Omental fat pad (tissue), 4 donors: ENCODE data around the gene CCDC47. TPM values are rescaled to one million over a fixed set of nuclear protein-coding genes. Genes with fewer than 3 reads are reported as not detected.

ENCODE experiments used
- ATAC-seq: fragments of 150-250 bp; one replicate; pipeline ENCODE4 v1.9.1; 2016; ENCODE audit warnings: mild to moderate bottlenecking, moderate library complexity; ENCODE audit not compliant: low FRiP score
- DNase-seq: peaks from one replicate; pipeline ENCODE4 v3.0.0-alpha.2; 2019; ENCODE audit warnings: low spot score
- CTCF ChIP-seq, 3 donors: fragments of 450-650 bp; IDR thresholded peaks; one replicate each; pipeline ENCODE4 v1.5.1; 2016 to 2017; ENCODE audit warnings: antibody characterized with exemption in 3 of 3, mild to moderate bottlenecking in 3 of 3, moderate library complexity in 2 of 3
- total RNA-seq, 4 donors: library from RNA; depleted of rRNA; stranded (reverse); fragments of >200 nt; gene quantifications; one replicate each; pipeline ENCODE4 v1.1.0, GENCODE V29; 2016

Gene CCDC47
- total RNA-seq, 4 donors from 2014 or later = 59.2 to 103 (median 62.0) TPM

GRCh38 chr17:63703029-63703428, 70.4 kb downstream of the CCDC47 start:
- no peak for DNase-seq
- no peak for ATAC-seq
- no peak for TF ChIP-seq CTCF (IDR thresholded peaks at IDR 0.05)

- DNase-seq (no peak), ATAC-seq (no peak)
- TF ChIP-seq CTCF (IDR thresholded peaks at IDR 0.05) = no peak
These were observed 70.7 kb downstream of the CCDC47 start for GRCh38 chr17:63702721-63703015.

GRCh38 chr17:63701868-63702720, 71.3 kb downstream of the CCDC47 start:
- ATAC-seq (no peak), DNase-seq (no peak)
- no peak for TF ChIP-seq CTCF (IDR thresholded peaks at IDR 0.05)

- TF ChIP-seq CTCF (IDR thresholded peaks at IDR 0.05) = no peak
- DNase-seq (no peak), ATAC-seq (no peak)
These were observed 72.0 kb downstream of the CCDC47 start for GRCh38 chr17:63701456-63701820.

GRCh38 chr17:63700528-63701455, 72.6 kb downstream of the CCDC47 start:
- no peak for TF ChIP-seq CTCF (IDR thresholded peaks at IDR 0.05)
- peak; percentile 7 for ATAC-seq
- DNase-seq = no peak

GRCh38 chr17:63699638-63700527, 73.5 kb downstream of the CCDC47 start, which contains the start of gene LIMD2:
LIMD2 (minus strand) TSS chr17:63700125; CDS start chr17:63699298, 827 bp downstream.
- no peak for TF ChIP-seq CTCF (IDR thresholded peaks at IDR 0.05)
- no peak for DNase-seq
- peak; percentile 17 for ATAC-seq
